Right forelimb (tissue), 1 donor: ENCODE results near the gene PPP6R3.
"Not testable (repeated sequence)": the region's sequence is repeated elsewhere in the genome, so short reads cannot be mapped to it uniquely, and the experiment has no call there.

Experiments used
- DNase-seq: peaks from one replicate; pipeline ENCODE4 v3.0.0-alpha.2; 2018

The PPP6R3 gene

GRCh38 chr11:68459886-68460740 lies 439 bp upstream of the PPP6R3 start:
- DNase-seq: peak; percentile 98

GRCh38 chr11:68461575-68461917 lies 994 bp downstream of the PPP6R3 start:
- DNase-seq: no peak

- no peak for DNase-seq
These were observed 3.2 kb downstream of the PPP6R3 start for GRCh38 chr11:68463714-68464113.

- no peak for DNase-seq
These were observed 6.8 kb downstream of the PPP6R3 start for GRCh38 chr11:68467201-68467834.

GRCh38 chr11:68468217-68468828 lies 7.8 kb downstream of the PPP6R3 start:
- DNase-seq: no peak

DNA sequence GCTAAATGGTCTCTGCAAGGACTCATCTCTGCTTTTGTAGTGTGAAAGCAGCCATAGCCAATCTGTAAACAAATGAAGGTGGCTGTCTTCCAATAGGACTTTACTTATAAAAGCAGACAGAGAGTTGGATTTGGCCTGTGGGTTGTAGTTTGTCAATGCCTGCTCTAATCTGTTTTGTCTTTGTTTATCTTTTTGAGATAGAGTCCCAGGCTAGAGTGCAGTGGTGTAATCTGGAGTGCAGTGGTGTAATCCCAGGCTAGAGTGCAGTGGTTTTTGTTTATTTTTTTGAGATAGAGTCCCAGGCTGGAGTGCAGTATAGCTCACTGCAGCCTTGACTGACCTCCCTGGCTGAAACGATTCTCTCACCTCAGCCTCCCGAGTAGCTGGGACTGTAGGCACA lies 8.6 kb downstream of the PPP6R3 start:
- DNase-seq: no peak

GRCh38 chr11:68469642-68470041 lies 9.1 kb downstream of the PPP6R3 start:
- DNase-seq: no peak

DNA sequence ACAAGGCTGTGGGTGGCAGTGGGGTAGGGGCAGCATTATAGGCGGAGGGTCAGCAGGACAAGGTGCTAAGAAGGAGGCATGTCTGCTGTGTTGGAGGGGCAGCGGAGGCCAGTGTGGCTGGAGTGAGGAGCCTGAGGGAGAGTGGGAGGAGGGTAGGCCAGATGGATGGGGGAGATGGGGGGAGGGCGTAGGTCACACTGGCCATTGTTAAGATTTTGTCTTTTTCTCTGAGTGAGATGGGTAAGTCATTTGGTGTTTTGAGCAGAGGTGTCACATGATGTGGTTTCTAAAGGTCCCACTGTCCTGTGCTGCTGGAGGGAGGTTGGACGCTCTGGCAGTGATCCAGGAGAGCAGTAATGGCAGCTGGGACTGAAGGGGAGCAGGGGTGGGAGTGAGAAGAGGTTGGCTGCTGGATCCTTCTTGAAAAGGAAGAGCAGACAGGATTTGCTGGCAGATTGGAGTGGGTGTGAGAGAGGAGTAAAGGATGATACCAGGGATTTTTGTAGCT lies 9.8 kb downstream of the PPP6R3 start:
- no peak for DNase-seq

GRCh38 chr11:68471360-68472340 lies 11.1 kb downstream of the PPP6R3 start:
- no peak for DNase-seq

GRCh38 chr11:68472778-68473177 lies 12.2 kb downstream of the PPP6R3 start:
- no peak for DNase-seq

DNA sequence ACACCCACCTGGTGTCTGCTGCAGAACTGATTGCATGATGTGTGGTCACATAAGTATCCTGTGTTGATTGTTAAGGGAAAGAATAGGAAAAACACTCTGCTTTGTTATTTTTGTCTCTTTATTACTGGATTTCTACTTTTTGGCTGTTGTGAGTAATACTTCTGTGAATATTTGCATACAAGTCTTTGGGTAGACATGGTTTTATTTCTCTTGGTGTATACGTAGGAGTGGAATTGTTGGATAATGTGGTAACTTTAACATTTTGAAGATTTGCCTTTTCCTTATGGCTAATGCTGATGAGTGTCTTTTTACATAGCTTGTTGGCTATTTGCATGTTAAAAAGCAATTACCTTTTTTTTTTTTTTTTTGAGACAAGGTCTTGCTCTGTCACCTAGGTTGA lies 13.1 kb downstream of the PPP6R3 start:
- DNase-seq: no peak

GRCh38 chr11:68475626-68476025 lies 15.1 kb downstream of the PPP6R3 start:
- DNase-seq: not testable (repeated sequence)

GRCh38 chr11:68479390-68479789 lies 18.8 kb downstream of the PPP6R3 start:
- no peak for DNase-seq

GRCh38 chr11:68480193-68480592 lies 19.6 kb downstream of the PPP6R3 start:
- no peak for DNase-seq

DNA sequence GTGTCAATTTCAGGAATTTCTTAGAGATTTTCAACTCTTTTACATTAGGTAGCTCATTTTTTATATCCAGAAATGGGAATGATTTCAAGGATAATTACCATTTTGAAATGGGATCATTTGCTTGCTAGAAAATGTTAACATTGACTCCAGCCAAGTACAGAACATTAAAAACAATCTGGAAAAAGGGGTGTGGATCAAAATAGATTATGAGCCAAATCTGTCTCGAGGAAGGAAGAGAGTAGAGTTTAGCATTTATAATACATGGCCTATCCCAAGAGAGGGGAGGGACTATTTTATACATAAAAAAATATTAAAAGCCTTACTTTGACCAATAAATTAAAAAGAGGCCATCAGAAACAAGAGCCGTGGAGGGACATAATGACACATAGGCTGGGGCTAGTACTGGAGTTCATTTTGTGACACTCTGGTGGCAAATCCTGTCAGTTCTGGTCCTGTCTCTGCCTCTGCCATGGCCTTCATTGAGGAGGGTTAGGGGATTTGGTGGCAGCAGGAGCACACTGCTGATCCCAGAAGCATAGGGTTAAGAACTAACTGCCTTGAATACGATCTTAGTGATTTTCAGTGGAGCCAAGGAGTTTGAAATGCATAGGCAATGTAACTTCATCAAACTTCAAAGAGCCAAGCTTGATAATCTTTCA lies 20.4 kb downstream of the PPP6R3 start:
- no peak for DNase-seq

GRCh38 chr11:68481579-68482240 lies 21.2 kb downstream of the PPP6R3 start:
- DNase-seq: no peak

DNA sequence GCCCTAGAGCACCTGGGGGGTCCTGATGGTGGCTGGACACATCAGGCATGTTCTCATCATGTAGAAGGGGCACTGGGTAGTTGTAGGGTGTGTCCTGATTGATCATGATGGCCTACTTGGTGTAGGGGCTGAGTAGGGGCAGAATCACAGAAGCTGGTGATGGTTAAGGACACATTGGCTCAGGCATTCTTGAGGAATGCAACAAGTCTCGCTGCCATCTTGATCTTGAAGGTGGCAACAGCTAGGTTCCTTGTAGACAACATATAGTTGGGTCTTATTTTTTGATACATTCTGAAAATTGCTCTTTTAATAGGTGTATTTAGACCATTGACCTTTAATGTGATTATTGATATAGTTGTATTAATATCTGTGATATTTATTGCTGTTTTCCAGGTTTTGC lies 28.1 kb downstream of the PPP6R3 start:
- no peak for DNase-seq

GRCh38 chr11:68495220-68495729 lies 34.7 kb downstream of the PPP6R3 start:
- no peak for DNase-seq

- DNase-seq: no peak
These were observed 35.3 kb downstream of the PPP6R3 start for GRCh38 chr11:68495872-68496271.

GRCh38 chr11:68497761-68498160 lies 37.2 kb downstream of the PPP6R3 start:
- DNase-seq: no peak

- DNase-seq: no peak
These were observed 37.8 kb downstream of the PPP6R3 start for GRCh38 chr11:68498321-68498720.
